ENCODE data around the gene TRA2A.

Gene TRA2A

GRCh38 chr7:23467291-23467805 lies 64.4 kb downstream of the TRA2A start:
- Histone ChIP-seq H3K4me2 (no peak overlapping the region), H3K27ac (no peak overlapping the region), H3K9me3 (no peaks in the 10 kb centered on the region), H3K36me3 (no peaks in the 10 kb centered on the region), H3K4me3 (no peak overlapping the region), H3K27me3 (peaks cover 84% of the 10 kb centered on the region), H4K20me1 (peaks cover 69% of the 10 kb centered on the region), H3K9ac (no peak overlapping the region), H3K4me1 (peaks cover 36% of the 10 kb centered on the region)
- TF ChIP-seq Cebpa-rat (IDR thresholded peaks at IDR 0.05), result no peak

GRCh38 chr7:23462846-23463245 lies 68.9 kb downstream of the TRA2A start:
- Histone ChIP-seq H3K4me2 (peak overlapping the region; percentile 73), H3K9me3 (no peaks in the 10 kb centered on the region), H4K20me1 (peaks cover 25% of the 10 kb centered on the region), H3K36me3 (no peaks in the 10 kb centered on the region), H3K9ac (no peak overlapping the region), H3K4me3 (no peak overlapping the region), H3K27me3 (peaks cover 39% of the 10 kb centered on the region), H3K4me1 (peaks cover 20% of the 10 kb centered on the region), H3K27ac (no peak overlapping the region)
- TF ChIP-seq Cebpa-rat (IDR thresholded peaks at IDR 0.05), result no peak

- Histone ChIP-seq H3K4me2 (no peak overlapping the region), H4K20me1 (no peaks in the 10 kb centered on the region), H3K27me3 (no peaks in the 10 kb centered on the region), H3K4me1 (peaks cover 10% of the 10 kb centered on the region), H3K4me3 (no peak overlapping the region), H3K36me3 (no peaks in the 10 kb centered on the region), H3K27ac (no peak overlapping the region), H3K9ac (no peak overlapping the region), H3K9me3 (no peaks in the 10 kb centered on the region)
- TF ChIP-seq Cebpa-rat (IDR thresholded peaks at IDR 0.05), result no peak
Observed at GRCh38 chr7:23458044-23458443, 73.7 kb downstream of the TRA2A start.

- Histone ChIP-seq H3K4me2 (no peak overlapping the region), H3K9me3 (no peaks in the 10 kb centered on the region), H3K4me1 (no peaks in the 10 kb centered on the region), H4K20me1 (no peaks in the 10 kb centered on the region), H3K9ac (no peak overlapping the region), H3K36me3 (no peaks in the 10 kb centered on the region), H3K4me3 (no peak overlapping the region), H3K27ac (no peak overlapping the region), H3K27me3 (no peaks in the 10 kb centered on the region)
- no peak for TF ChIP-seq Cebpa-rat (IDR thresholded peaks at IDR 0.05)
Observed at GRCh38 chr7:23456093-23456492, 75.7 kb downstream of the TRA2A start.

GRCh38 chr7:23454881-23455526 lies 76.8 kb downstream of the TRA2A start:
- Histone ChIP-seq H3K9me3 (no peaks in the 10 kb centered on the region), H4K20me1 (no peaks in the 10 kb centered on the region), H3K27ac (no peak overlapping the region), H3K9ac (no peak overlapping the region), H3K27me3 (no peaks in the 10 kb centered on the region), H3K4me2 (no peak overlapping the region), H3K4me1 (no peaks in the 10 kb centered on the region), H3K4me3 (no peak overlapping the region), H3K36me3 (no peaks in the 10 kb centered on the region)
- TF ChIP-seq Cebpa-rat (IDR thresholded peaks at IDR 0.05), result no peak
